AG04449 (cell line): ENCODE measurements around the gene SLC39A5.

Source experiments
- CTCF ChIA-PET: fragments of 350-600 bp; formaldehyde crosslinking; extraction: SDS; loops from one replicate; lab custom pipeline; 2021; ENCODE audit warnings: antibody characterized with exemption; lab: Yijun Ruan, JAX
- POLR2A ChIA-PET: fragments of 400-600, 350-600 bp; formaldehyde crosslinking; extraction: SDS; loops from one replicate; lab custom pipeline; 2020; ENCODE audit warnings: antibody characterized with exemption, inconsistent platforms; lab: Yijun Ruan, JAX
- DNase-seq: peaks from one replicate; pipeline ENCODE4 v3.0.0-alpha.2; 2010; ENCODE audit warnings: low read depth, low spot score
- H3K4me3 ChIP-seq: 2 replicates; pipeline ENCODE4 v1.5.1; 2011; ENCODE audit warnings: low read depth, mild to moderate bottlenecking, control low read depth, low read length
- TF ChIP-seq, protein P1 (sequence below): IDR thresholded peaks from one replicate; pipeline ENCODE4 v1.5.1; 2011; ENCODE audit warnings: mild to moderate bottlenecking, moderate library complexity, low read length, control low read depth, inconsistent platforms; ENCODE audit not compliant: insufficient read depth; ENCODE audit errors: missing control alignments

The SLC39A5 gene

DNA sequence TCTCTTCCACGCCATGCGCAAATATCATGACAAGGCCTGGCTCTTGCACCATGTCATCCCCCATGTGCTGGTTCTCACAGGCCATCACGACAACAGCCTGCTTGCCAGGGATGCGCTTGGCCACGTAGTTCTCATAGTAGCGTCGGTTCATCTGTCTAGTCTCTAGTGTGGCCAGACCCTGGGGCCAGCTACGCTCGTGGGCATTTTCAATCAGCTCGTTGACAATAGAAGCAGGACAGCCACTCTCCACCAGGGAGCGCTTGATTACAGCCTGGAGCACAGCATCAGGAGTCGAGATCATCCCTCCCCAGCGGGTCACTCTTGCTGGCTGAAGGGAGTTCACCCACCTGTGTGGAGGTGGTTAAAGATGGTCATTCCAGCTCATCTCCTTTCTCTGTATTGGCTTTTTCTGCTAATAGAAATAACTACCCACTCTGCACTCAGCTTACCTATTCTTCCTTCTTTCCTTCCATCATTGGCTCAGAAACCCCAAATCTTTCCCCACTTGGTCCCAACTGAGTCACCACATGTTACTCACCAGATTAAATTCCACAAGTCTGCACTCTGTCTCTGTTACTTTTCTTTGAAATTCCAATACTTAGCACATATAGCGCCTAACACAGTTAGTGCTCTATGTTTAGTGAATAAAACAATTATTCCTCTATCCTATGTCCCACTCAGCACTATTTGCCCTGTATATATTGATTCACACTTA, 23.2 kb upstream of the SLC39A5 start:
- ChIA-PET CTCF (interaction anchor here (0.6 to 6.6 kb wide), 13 partner anchors 8 to 258 kb away, joined by 3 to 74 read pairs (median 8); partner anchors contain the start of genes ANKRD52, RNF41 and SMARCC2), POLR2A (interaction anchor here (0.7 to 1.7 kb wide), 5 partner anchors 10 to 50 kb away, joined by 3 to 9 read pairs (median 4); partner anchors contain the start of gene RNF41)
- DNase-seq: no peak
- TF ChIP-seq, protein P1, sequence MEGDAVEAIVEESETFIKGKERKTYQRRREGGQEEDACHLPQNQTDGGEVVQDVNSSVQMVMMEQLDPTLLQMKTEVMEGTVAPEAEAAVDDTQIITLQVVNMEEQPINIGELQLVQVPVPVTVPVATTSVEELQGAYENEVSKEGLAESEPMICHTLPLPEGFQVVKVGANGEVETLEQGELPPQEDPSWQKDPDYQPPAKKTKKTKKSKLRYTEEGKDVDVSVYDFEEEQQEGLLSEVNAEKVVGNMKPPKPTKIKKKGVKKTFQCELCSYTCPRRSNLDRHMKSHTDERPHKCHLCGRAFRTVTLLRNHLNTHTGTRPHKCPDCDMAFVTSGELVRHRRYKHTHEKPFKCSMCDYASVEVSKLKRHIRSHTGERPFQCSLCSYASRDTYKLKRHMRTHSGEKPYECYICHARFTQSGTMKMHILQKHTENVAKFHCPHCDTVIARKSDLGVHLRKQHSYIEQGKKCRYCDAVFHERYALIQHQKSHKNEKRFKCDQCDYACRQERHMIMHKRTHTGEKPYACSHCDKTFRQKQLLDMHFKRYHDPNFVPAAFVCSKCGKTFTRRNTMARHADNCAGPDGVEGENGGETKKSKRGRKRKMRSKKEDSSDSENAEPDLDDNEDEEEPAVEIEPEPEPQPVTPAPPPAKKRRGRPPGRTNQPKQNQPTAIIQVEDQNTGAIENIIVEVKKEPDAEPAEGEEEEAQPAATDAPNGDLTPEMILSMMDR: peak; percentile 71
- no peak overlapping the region for H3K4me3 ChIP-seq

DNA sequence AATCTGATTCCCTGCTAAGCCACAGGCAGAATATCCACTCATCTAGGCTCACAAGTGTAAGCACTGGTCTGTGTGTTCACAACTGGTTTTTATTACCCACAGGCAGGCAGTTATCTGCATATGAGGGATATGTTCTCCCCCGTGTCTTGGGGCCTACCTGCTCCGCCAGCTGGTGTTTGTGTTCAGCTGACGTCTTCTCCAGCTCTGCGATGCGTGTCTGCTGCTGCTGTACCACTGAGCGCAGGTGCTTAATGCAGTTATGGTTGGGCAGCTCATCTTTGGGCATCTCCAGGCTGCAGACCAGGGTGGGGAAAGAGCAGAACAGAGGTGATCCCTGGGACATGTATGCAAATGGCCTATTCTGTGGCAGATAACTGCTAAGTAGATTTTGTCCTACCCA, 21.8 kb upstream of the SLC39A5 start:
- no peak overlapping the region for H3K4me3 ChIP-seq
- CTCF ChIA-PET: interaction anchor here (1.0 to 6.6 kb wide), 9 partner anchors 8 to 256 kb away, joined by 3 to 74 read pairs (median 16); partner anchors contain the start of genes ANKRD52, RNF41 and SMARCC2
- POLR2A ChIA-PET: interaction anchor here (1.7 to 2.6 kb wide), 2 partner anchors 11 to 13 kb away, joined by 4 to 16 read pairs; partner anchors contain the start of gene RNF41
- TF ChIP-seq, protein P1: no peak
- no peak for DNase-seq

DNA sequence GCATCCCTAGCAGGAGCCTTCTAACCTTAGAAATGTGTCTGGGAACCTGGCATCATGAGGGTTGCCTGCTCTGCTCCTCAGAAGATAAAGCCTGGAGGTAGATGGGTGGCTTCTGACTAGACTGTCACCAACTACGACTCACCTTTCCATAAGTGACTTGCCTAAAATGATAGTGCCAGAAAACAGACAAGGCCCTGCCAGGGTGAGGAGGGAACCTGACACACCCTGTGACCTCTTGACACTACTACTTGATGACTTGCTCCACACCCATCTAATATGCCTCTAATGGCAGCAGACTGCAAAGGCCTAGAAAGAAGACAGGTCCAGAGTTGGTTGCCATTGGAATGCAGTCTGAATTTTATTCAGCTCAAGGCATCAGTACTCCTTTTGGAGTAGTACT, 17.5 kb upstream of the SLC39A5 start:
- H3K4me3 ChIP-seq: no peak overlapping the region
- ChIA-PET CTCF (interaction anchor here (0.8 to 3.2 kb wide), 5 partner anchors 10 to 252 kb away, joined by 3 to 18 read pairs (median 3); partner anchors contain the start of genes ANKRD52 and RNF41), POLR2A (no interaction called here)
- TF ChIP-seq, protein P1: no peak
- DNase-seq: no peak

DNA sequence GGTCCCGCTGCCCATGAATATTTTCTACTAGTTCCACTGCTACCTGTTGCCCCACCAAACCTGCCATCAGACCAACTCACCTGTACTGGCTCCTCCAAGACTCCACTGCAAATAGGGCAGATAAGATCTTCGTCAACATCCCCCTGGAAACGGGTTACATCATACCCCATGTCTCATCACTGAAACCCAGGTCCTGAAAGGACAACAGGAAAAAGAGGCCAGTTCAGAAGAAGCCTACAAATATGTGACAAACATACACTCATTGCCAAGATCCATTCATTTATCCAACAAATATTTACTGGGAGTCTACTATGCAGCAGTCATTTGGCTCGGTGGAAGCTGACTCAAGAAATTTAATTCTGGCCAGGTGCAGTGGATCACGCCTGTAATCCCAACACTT, 16.0 kb upstream of the SLC39A5 start:
- TF ChIP-seq, protein P1: no peak
- CTCF ChIA-PET: interaction anchor here (0.9 to 2.7 kb wide), 5 partner anchors 8 to 95 kb away, joined by 3 to 16 read pairs (median 5); partner anchors contain the start of gene SMARCC2
- POLR2A ChIA-PET: no interaction called here
- no peak for DNase-seq
- H3K4me3 ChIP-seq: no peak overlapping the region

DNA sequence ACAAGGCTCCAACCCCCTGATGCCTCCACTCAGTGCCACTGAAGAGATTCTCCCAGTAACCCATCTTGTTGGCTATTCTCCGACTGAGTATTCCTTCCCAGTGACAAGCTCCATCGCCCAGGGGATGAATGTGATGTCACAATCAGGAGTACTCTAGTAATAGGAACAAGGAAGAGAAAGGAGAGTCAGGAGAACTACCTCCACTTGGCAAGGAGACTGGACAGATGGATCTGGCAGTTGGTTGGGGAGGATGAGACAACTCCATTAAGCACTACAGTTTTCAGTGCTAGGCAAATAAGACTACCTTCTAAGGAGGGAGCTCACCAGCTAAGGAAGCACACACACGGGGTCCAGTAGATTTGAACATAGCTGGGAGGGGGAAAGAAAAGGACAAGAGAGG, 13.4 kb upstream of the SLC39A5 start:
- no peak overlapping the region for H3K4me3 ChIP-seq
- TF ChIP-seq, protein P1: no peak
- ChIA-PET CTCF (interaction anchor here (0.6 to 1.8 kb wide), 7 partner anchors 9 to 82 kb away, joined by 3 to 13 read pairs (median 5); partner anchors contain the start of gene SMARCC2), POLR2A (interaction anchor here (0.5 to 1.0 kb wide), 2 partner anchors 13 to 28 kb away, joined by 3 read pairs; no protein-coding TSS in a partner anchor)
- DNase-seq: no peak

DNA sequence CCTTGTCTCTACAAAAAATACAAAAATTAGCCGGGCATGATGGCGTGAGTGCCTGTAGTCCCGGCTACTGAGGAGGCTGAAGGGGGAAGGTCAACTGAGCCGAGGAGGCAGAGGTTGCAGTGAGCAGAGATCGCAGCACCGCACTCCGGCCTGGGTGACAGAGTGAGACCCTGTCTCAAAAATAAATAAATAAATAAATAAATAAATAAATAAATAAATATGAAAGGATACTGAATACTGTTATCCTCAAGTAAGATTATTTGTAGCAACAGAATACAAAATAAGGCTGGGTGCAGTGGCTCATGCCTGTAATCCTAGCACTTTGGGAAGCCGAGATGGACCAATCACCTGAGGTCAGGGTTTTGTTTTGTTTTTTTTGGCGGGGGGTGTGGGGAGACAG, 10.0 kb upstream of the SLC39A5 start:
- DNase-seq: no peak
- H3K4me3 ChIP-seq: peak overlapping the region; percentile 42
- ChIA-PET CTCF (interaction anchor here (0.8 to 4.4 kb wide), 6 partner anchors 8 to 481 kb away, joined by 3 to 145 read pairs (median 49); partner anchors contain the start of genes SMARCC2 and ZC3H10), POLR2A (interaction anchor here (0.8 to 3.1 kb wide), 3 partner anchors 9 to 22 kb away, joined by 4 to 49 read pairs (median 16); no protein-coding TSS in a partner anchor)
- TF ChIP-seq, protein P1: no peak
